ENCODE results near the gene DNAAF8.

DNA sequence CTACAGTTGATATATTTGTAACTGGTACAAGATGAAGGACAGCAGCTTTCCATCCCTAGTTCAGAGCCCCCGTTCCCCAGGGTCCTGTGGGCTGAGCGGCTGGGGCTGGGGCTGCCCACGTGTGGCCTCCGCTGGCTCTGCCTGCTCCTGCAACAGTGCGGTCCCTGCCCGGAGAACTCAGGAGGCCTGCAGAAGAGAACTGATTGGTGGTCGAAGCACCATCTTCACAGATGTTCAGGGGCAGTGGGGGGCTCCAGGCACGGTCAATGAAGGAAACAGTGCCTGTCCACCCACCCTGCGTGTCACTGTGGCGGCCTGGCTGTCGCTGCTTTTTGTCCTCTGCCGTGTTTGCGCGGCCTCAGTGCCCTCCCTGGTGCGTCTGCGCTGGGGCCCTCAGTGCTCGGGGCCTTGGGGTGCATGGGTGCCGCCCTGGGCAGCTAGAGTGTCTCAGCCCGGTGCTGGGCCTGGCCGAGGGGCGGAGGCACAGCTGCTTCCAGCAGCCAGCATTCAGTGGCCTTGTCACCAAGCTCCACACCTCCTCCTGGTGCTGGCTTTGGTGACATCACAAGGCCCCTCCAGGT, 45.2 kb upstream of the DNAAF8 start:
- TF ChIP-seq EZH2 (IDR thresholded peaks at IDR 0.05; ENCODE audit: low read depth): no peak
- TF ChIP-seq, protein P1, sequence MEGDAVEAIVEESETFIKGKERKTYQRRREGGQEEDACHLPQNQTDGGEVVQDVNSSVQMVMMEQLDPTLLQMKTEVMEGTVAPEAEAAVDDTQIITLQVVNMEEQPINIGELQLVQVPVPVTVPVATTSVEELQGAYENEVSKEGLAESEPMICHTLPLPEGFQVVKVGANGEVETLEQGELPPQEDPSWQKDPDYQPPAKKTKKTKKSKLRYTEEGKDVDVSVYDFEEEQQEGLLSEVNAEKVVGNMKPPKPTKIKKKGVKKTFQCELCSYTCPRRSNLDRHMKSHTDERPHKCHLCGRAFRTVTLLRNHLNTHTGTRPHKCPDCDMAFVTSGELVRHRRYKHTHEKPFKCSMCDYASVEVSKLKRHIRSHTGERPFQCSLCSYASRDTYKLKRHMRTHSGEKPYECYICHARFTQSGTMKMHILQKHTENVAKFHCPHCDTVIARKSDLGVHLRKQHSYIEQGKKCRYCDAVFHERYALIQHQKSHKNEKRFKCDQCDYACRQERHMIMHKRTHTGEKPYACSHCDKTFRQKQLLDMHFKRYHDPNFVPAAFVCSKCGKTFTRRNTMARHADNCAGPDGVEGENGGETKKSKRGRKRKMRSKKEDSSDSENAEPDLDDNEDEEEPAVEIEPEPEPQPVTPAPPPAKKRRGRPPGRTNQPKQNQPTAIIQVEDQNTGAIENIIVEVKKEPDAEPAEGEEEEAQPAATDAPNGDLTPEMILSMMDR (conservative IDR thresholded peaks at IDR 0.05): no peak

Measured in PC-9 (cell line).